Glomerular visceral epithelial cell (primary cell): Measurements from ENCODE around the gene HNMT.
A peak's percentile ranks its signal among the peaks of the same experiment; 100 is the strongest.
"Not testable (repeated sequence)": the region's sequence is repeated elsewhere in the genome, so short reads cannot be mapped to it uniquely, and the experiment has no call there.

Experiments
- DNase-seq: peaks from one replicate; pipeline ENCODE4 v3.0.0-alpha.2; 2016; ENCODE audit errors: extremely low spot score

HNMT gene

GRCh38 chr2:137946227-137946626 lies 18.0 kb upstream of the HNMT start:
- no peak for DNase-seq

- no peak for DNase-seq
These were observed 17.1 kb upstream of the HNMT start for GRCh38 chr2:137947032-137947727.

- peak; percentile 66 for DNase-seq
These were observed 16.4 kb upstream of the HNMT start for GRCh38 chr2:137947728-137948336.

GRCh38 chr2:137948894-137949293 lies 15.4 kb upstream of the HNMT start:
- no peak for DNase-seq

GRCh38 chr2:137950238-137950637 lies 14.0 kb upstream of the HNMT start:
- no peak for DNase-seq

GRCh38 chr2:137951586-137951985 lies 12.7 kb upstream of the HNMT start:
- peak; percentile 39 for DNase-seq

GRCh38 chr2:137952586-137953129 lies 11.6 kb upstream of the HNMT start:
- no peak for DNase-seq

GRCh38 chr2:137955536-137955935 lies 8.7 kb upstream of the HNMT start:
- DNase-seq, result no peak

- DNase-seq, result peak; percentile 69
These were observed 7.2 kb upstream of the HNMT start for GRCh38 chr2:137957033-137957432.

GRCh38 chr2:137959166-137959565 lies 5.1 kb upstream of the HNMT start:
- no peak for DNase-seq

GRCh38 chr2:137960223-137960622 lies 4.0 kb upstream of the HNMT start:
- DNase-seq, result no peak

- no peak for DNase-seq
These were observed 2.7 kb upstream of the HNMT start for GRCh38 chr2:137961602-137962001.

- no peak for DNase-seq
These were observed 673 bp upstream of the HNMT start for GRCh38 chr2:137963535-137964065.

GRCh38 chr2:137964859-137965459 lies 686 bp downstream of the HNMT start:
- no peak for DNase-seq

- no peak for DNase-seq
These were observed 1.8 kb downstream of the HNMT start for GRCh38 chr2:137966043-137966442.

- no peak for DNase-seq
These were observed 2.8 kb downstream of the HNMT start for GRCh38 chr2:137967042-137967441.

- DNase-seq, result no peak
These were observed 4.5 kb downstream of the HNMT start for GRCh38 chr2:137968477-137969417.

- DNase-seq, result peak; percentile 33
These were observed 5.1 kb downstream of the HNMT start for GRCh38 chr2:137969418-137969765.

- no peak for DNase-seq
These were observed 5.6 kb downstream of the HNMT start for GRCh38 chr2:137969876-137970275.

- not testable (repeated sequence) for DNase-seq
These were observed 7.0 kb downstream of the HNMT start for GRCh38 chr2:137971259-137971658.

GRCh38 chr2:137973280-137973679 lies 9.0 kb downstream of the HNMT start:
- DNase-seq, result no peak
